H1 (cell line): ENCODE measurements around the gene PDZRN4. TPM values are rescaled to one million over a fixed set of nuclear protein-coding genes. Genes with fewer than 3 reads are reported as not detected.

Experiments
- CTCF ChIA-PET: fragments of 300-600 bp; sonication (Branson Sonifier 250); formaldehyde crosslinking; loops from one replicate; lab custom pipeline; 2021; ENCODE audit not compliant: partially characterized antibody; lab: Charles Lee
- POLR2A ChIA-PET: fragments of 300-600 bp; sonication (Branson Sonifier 250); formaldehyde crosslinking; loops from one replicate; lab custom pipeline; 2021; ENCODE audit warnings: inconsistent platforms; ENCODE audit not compliant: partially characterized antibody; lab: Charles Lee
- DNase-seq, 2 experiments: peaks; one replicate each; pipeline versions ENCODE4 v3.0.0 to v3.0.0-alpha.2; 2010 to 2022; ENCODE audit warnings: low spot score in 2 of 2, low read depth in 1 of 2, mixed read lengths in 1 of 2
- FAIRE-seq: peaks from 2 replicates; lab custom pipeline; 2011; peaks lifted over from hg19 to GRCh38; lab: Jason Lieb, UNC
- H2AFZ ChIP-seq: 2 replicates; pipeline ENCODE4 v1.8.1; 2012; ENCODE audit warnings: low read length, inconsistent platforms
- H2AK5ac ChIP-seq: 2 replicates; pipeline ENCODE4 v1.6.1; 2013; ENCODE audit warnings: low read depth, low read length
- H2BK120ac ChIP-seq: replicated peaks from 2 replicates; pipeline ENCODE3; 2013; ENCODE audit warnings: low read depth, low read length, inconsistent platforms
- H2BK12ac ChIP-seq: 2 replicates; pipeline ENCODE4 v1.6.1; 2013; ENCODE audit warnings: low read depth, low read length
- H2BK15ac ChIP-seq: 2 replicates; pipeline ENCODE4 v1.6.1; 2013; ENCODE audit warnings: low read length
- H2BK20ac ChIP-seq: 2 replicates; pipeline ENCODE4 v1.6.1; 2013; ENCODE audit warnings: low read length
- H2BK5ac ChIP-seq: 2 replicates; pipeline ENCODE4 v1.6.1; 2013; ENCODE audit warnings: low read depth, low read length
- H3K14ac ChIP-seq: 2 replicates; pipeline ENCODE4 v1.6.1; 2013; ENCODE audit warnings: inconsistent platforms; ENCODE audit not compliant: insufficient read length
- H3K18ac ChIP-seq: 2 replicates; pipeline ENCODE4 v1.6.1; 2013; ENCODE audit warnings: low read length; ENCODE audit errors: extremely low read depth
- H3K23ac ChIP-seq: 2 replicates; pipeline ENCODE4 v1.6.1; 2013; ENCODE audit warnings: inconsistent platforms; ENCODE audit not compliant: insufficient read length
- H3K23me2 ChIP-seq: 2 replicates; pipeline ENCODE4 v1.6.1; 2013; ENCODE audit warnings: low read depth, low read length
- H3K27ac ChIP-seq: 2 replicates; pipeline ENCODE4 v1.6.1; 2011; ENCODE audit warnings: low read depth, low read length, inconsistent platforms
- H3K27me3 ChIP-seq, 4 experiments: replicated peaks in 1 of 4; 1 replicate in 1 of 4; 2 replicates in 3 of 4; pipeline versions ENCODE4 v1.6.1 to v1.8.1; 2011 to 2013; ENCODE audit warnings: low read length in 3 of 4, mild to moderate bottlenecking in 3 of 4, inconsistent platforms in 2 of 4, mixed read lengths in 2 of 4, moderate library complexity in 1 of 4; ENCODE audit not compliant: control insufficient read depth in 3 of 4, insufficient read depth in 3 of 4; ENCODE audit errors: extremely low read depth in 1 of 4
- H3K36me3 ChIP-seq, 4 experiments: 2 replicates each; pipeline versions ENCODE4 v1.6.1 to v1.8.1; 2011 to 2013; ENCODE audit warnings: mild to moderate bottlenecking in 4 of 4, low read length in 3 of 4, moderate library complexity in 2 of 4, control low read depth in 1 of 4, inconsistent platforms in 1 of 4; ENCODE audit not compliant: insufficient read depth in 4 of 4, control insufficient read depth in 2 of 4
- H3K4ac ChIP-seq: replicated peaks from 2 replicates; pipeline ENCODE3; 2013; ENCODE audit warnings: low read length, low read depth, mixed read lengths, inconsistent platforms; ENCODE audit not compliant: insufficient read length
- H3K4me1 ChIP-seq, 4 experiments: replicated peaks in 1 of 4; 1 replicate in 1 of 4; 2 replicates in 3 of 4; pipeline versions ENCODE4 v1.6.1 to v1.8.1; 2011 to 2013; ENCODE audit warnings: low read length in 3 of 4, inconsistent platforms in 2 of 4, mixed read lengths in 1 of 4; ENCODE audit not compliant: insufficient read depth in 4 of 4, control insufficient read depth in 3 of 4
- H3K4me2 ChIP-seq, 2 experiments: 2 replicates each; pipeline versions ENCODE4 v1.6.1 to v1.8.1; 2011 to 2013; ENCODE audit warnings: low read depth in 2 of 2, low read length in 2 of 2, control low read depth in 1 of 2, inconsistent platforms in 1 of 2, mild to moderate bottlenecking in 1 of 2; ENCODE audit not compliant: insufficient read depth in 1 of 2
- H3K4me3 ChIP-seq, 4 experiments: fragments of 200-600, 300-600 bp in 1 of 4; sonication (generic), shearing (Covaris generic), sonication (Bioruptor Twin) in 1 of 4; 2 replicates each; pipeline versions ENCODE4 v1.5.1 to v1.8.1; 2011 to 2016; ENCODE audit warnings: low read length in 4 of 4, low read depth in 3 of 4, control low read depth in 2 of 4, inconsistent platforms in 2 of 4, mild to moderate bottlenecking in 2 of 4, mixed read lengths in 1 of 4, moderate library complexity in 1 of 4; ENCODE audit not compliant: insufficient read depth in 2 of 4; ENCODE audit errors: extremely low read depth in 1 of 4
- H3K56ac ChIP-seq: replicated peaks from 2 replicates; pipeline ENCODE3; 2013; ENCODE audit warnings: low read depth, mild to moderate bottlenecking, mixed read lengths, low read length, inconsistent platforms; ENCODE audit not compliant: insufficient read length
- H3K79me1 ChIP-seq: 2 replicates; pipeline ENCODE4 v1.6.1; 2013; ENCODE audit warnings: low read depth, low read length, control low read depth
- H3K79me2 ChIP-seq, 2 experiments: 2 replicates each; pipeline versions ENCODE4 v1.6.1 to v1.8.1; 2012 to 2013; ENCODE audit warnings: low read length in 2 of 2, mild to moderate bottlenecking in 2 of 2, inconsistent platforms in 1 of 2; ENCODE audit not compliant: insufficient read depth in 2 of 2, control insufficient read depth in 1 of 2
- H3K9ac ChIP-seq, 4 experiments: replicated peaks in 1 of 4; 1 replicate in 1 of 4; 2 replicates in 3 of 4; pipeline versions ENCODE4 v1.6.1 to v1.8.1; 2011 to 2013; ENCODE audit warnings: low read depth in 3 of 4, low read length in 3 of 4, control low read depth in 2 of 4, mild to moderate bottlenecking in 2 of 4, moderate library complexity in 2 of 4, inconsistent platforms in 1 of 4; ENCODE audit errors: extremely low read depth in 1 of 4
- H3K9me3 ChIP-seq, 2 experiments: 2 replicates each; pipeline versions ENCODE4 v1.6.1 to v1.8.1; 2012 to 2013; ENCODE audit warnings: mild to moderate bottlenecking in 2 of 2, moderate library complexity in 2 of 2, control low read depth in 1 of 2, inconsistent platforms in 1 of 2, low read depth in 1 of 2, low read length in 1 of 2, mixed read lengths in 1 of 2; ENCODE audit not compliant: insufficient read depth in 2 of 2
- H4K20me1 ChIP-seq, 2 experiments: replicated peaks in 1 of 2; 2 replicates each; pipeline versions ENCODE3 to v1.8.1; 2011 to 2013; ENCODE audit warnings: inconsistent platforms in 2 of 2, low read length in 2 of 2, mild to moderate bottlenecking in 1 of 2; ENCODE audit not compliant: insufficient read depth in 2 of 2, control insufficient read depth in 1 of 2
- H4K5ac ChIP-seq: 2 replicates; pipeline ENCODE4 v1.6.1; 2013; ENCODE audit warnings: low read length, low read depth, mixed read lengths, inconsistent platforms; ENCODE audit not compliant: insufficient read length
- H4K8ac ChIP-seq: 2 replicates; pipeline ENCODE4 v1.8.0; 2013; ENCODE audit warnings: mild to moderate bottlenecking, moderate library complexity, low read length, inconsistent platforms; ENCODE audit not compliant: insufficient read depth; ENCODE audit errors: extremely low read depth
- H4K91ac ChIP-seq: replicated peaks from 2 replicates; pipeline ENCODE3; 2013; ENCODE audit warnings: low read length, mixed read lengths, inconsistent platforms; ENCODE audit not compliant: insufficient read length
- EP300 ChIP-seq, 2 experiments: IDR thresholded peaks; 1 replicate in 1 of 2; 2 replicates in 1 of 2; pipeline ENCODE4 v1.6.1; 2011 to 2012; ENCODE audit warnings: low read depth in 2 of 2, low read length in 2 of 2, mild to moderate bottlenecking in 2 of 2, borderline replicate concordance in 1 of 2, inconsistent platforms in 1 of 2, moderate library complexity in 1 of 2
- HDAC2 ChIP-seq, 2 experiments: fragments of 300-600 bp in 1 of 2; sonication (generic) in 1 of 2; IDR thresholded peaks; 2 replicates each; pipeline ENCODE4 v1.6.1; 2011 to 2012; ENCODE audit warnings: low read depth in 2 of 2, low read length in 2 of 2, mild to moderate bottlenecking in 2 of 2, moderate library complexity in 2 of 2, borderline replicate concordance in 1 of 2, inconsistent platforms in 1 of 2
- HDAC6 ChIP-seq: IDR thresholded peaks from one replicate; pipeline ENCODE4 v1.7.1; 2012; ENCODE audit warnings: low read depth, mild to moderate bottlenecking, inconsistent platforms, low read length, moderate library complexity
- JUND ChIP-seq: IDR thresholded peaks from 2 replicates; pipeline ENCODE4 v1.6.1; 2011; ENCODE audit warnings: mild to moderate bottlenecking, improper control_type of control experiment, low read length
- KDM1A ChIP-seq: fragments of 200-600, 300-600 bp; sonication (generic); IDR thresholded peaks from 2 replicates; pipeline ENCODE4 v1.7.1; 2016; ENCODE audit warnings: mild to moderate bottlenecking, low read length, borderline replicate concordance
- SAP30 ChIP-seq: fragments of 300-600 bp; sonication (generic); IDR thresholded peaks from 2 replicates; pipeline ENCODE4 v1.7.1; 2012; ENCODE audit warnings: low read length, moderate library complexity, mild to moderate bottlenecking, inconsistent platforms; ENCODE audit not compliant: insufficient read depth, insufficient replicate concordance
- SIN3A ChIP-seq, 2 experiments: IDR thresholded peaks in 1 of 2; conservative IDR thresholded peaks in 1 of 2; 2 replicates each; pipeline ENCODE4 v1.6.1; 2011 to 2012; ENCODE audit warnings: low read length in 2 of 2, improper control_type of control experiment in 1 of 2, low read depth in 1 of 2, mild to moderate bottlenecking in 1 of 2
- WGBS, 2 experiments: shearing (Covaris generic) in 1 of 2; methylation state at CpG; one replicate each; pipeline versions ENCODE4 v1.1.6 to v1.1.7; 2013 to 2015; ENCODE audit warnings: low lambda C conversion rate in 2 of 2, mixed read lengths in 2 of 2, inconsistent platforms in 1 of 2, low coverage in 1 of 2, missing lambda C conversion rate in 1 of 2; ENCODE audit not compliant: insufficient replicate concordance in 2 of 2, insufficient coverage in 1 of 2, insufficient read length in 1 of 2; ENCODE audit errors: extremely low coverage in 1 of 2, missing lambda C conversion rate in 1 of 2; 5-methylcytosine and 5-hydroxymethylcytosine counted together
- polyA plus RNA-seq, 7 experiments: library from polyadenylated mRNA; depleted of rRNA in 3 of 7; stranded (reverse) in 5 of 7; unstranded in 2 of 7; fragments of >200 nt in 5 of 7; fragments of 200-250 nt in 2 of 7; gene quantifications; 1 replicate in 5 of 7; 2 replicates in 1 of 7; 4 replicates in 1 of 7; pipeline versions ENCODE4 v1.2.1 to v1.2.3, GENCODE V29; 2011 to 2013; ENCODE audit warnings: missing spikeins in 2 of 7, mixed read lengths in 2 of 7
- total RNA-seq: library from RNA; stranded (reverse); fragmentation: NEBNext Ultra II Directional; extraction: Animal tissue kit (Norgen Biotek cat#: 25700); gene quantifications from 2 replicates; pipeline ENCODE4 v1.2.1, GENCODE V29; 2021

Gene PDZRN4
- total and polyA plus RNA-seq, 2 of the 8 experiments (the other 6 are each of a cell fraction or from before 2014, with no cell fraction given) = not detected

- H3K23ac ChIP-seq = no peak overlapping the region
- H3K27me3 ChIP-seq = no peaks in the 10 kb centered on the region
- no peak overlapping the region for H2AFZ ChIP-seq
- no peak overlapping the region for H2BK15ac ChIP-seq
- no peaks in the 10 kb centered on the region for H3K36me3 ChIP-seq
- no peaks in the 10 kb centered on the region for H3K79me2 ChIP-seq
- H3K79me1 ChIP-seq = no peaks in the 10 kb centered on the region
- H4K91ac ChIP-seq = no peak overlapping the region
- 92% methylated on average over 8 of the region's 8 CpGs; no CpG with 5 or more reads in 1 of the 2 experiments for WGBS, 2 experiments
- no peak overlapping the region for H2AK5ac ChIP-seq
- no peak overlapping the region for H3K4me2 ChIP-seq
- TF ChIP-seq SIN3A (conservative IDR thresholded peaks at IDR 0.05 in 1 of 2, IDR thresholded peaks at IDR 0.05 in 1 of 2; ENCODE audit: low read depth in 1 of 2, low read length in 2 of 2) (no peak), HDAC2 (IDR thresholded peaks at IDR 0.05; ENCODE audit: borderline replicate concordance in 1 of 2, low read depth in 2 of 2, low read length in 2 of 2) (no peak), JUND (no peak), HDAC6 (no peak), SAP30 (no peak), KDM1A (no peak), EP300 (IDR thresholded peaks at IDR 0.05; ENCODE audit: borderline replicate concordance in 1 of 2, low read depth in 2 of 2, low read length in 2 of 2) (no peak)
- TF ChIP-seq, all 59 proteins: peak for 0
- no peak overlapping the region for H3K14ac ChIP-seq
- no peak overlapping the region for H3K9ac ChIP-seq
- H3K4ac ChIP-seq = no peak overlapping the region
- no peak overlapping the region for H2BK12ac ChIP-seq
- H2BK5ac ChIP-seq = no peak overlapping the region
- no peak overlapping the region for H4K8ac ChIP-seq
- DNase-seq (no peak), FAIRE-seq (no peak)
- no peak overlapping the region for H3K4me3 ChIP-seq
- no peak overlapping the region for H3K27ac ChIP-seq
- no peaks in the 10 kb centered on the region for H3K23me2 ChIP-seq
- no peak overlapping the region for H2BK120ac ChIP-seq
- H3K4me1 ChIP-seq = no peaks in the 10 kb centered on the region
- no peaks in the 10 kb centered on the region for H4K20me1 ChIP-seq
- H4K5ac ChIP-seq = no peak overlapping the region
- H3K56ac ChIP-seq = no peak overlapping the region
- H3K18ac ChIP-seq = no peak overlapping the region
- CTCF ChIA-PET = no interaction called here
- H3K9me3 ChIP-seq = no peaks in the 10 kb centered on the region
- POLR2A ChIA-PET = interaction anchor here (1.4 kb wide), 1 partner anchor 11 kb away, joined by 3 read pairs; no protein-coding TSS in a partner anchor
- H2BK20ac ChIP-seq = no peak overlapping the region
Observed at GRCh38 chr12:41344776-41345470, 156.8 kb downstream of the PDZRN4 start.
